K562 treated with DMSO at 1 percent for 12 hours (cell line): ENCODE results near the gene ZSWIM6. TPM values are rescaled to one million over a fixed set of nuclear protein-coding genes. Genes with fewer than 3 reads are reported as not detected.

Source experiments
- total RNA-seq: library from RNA; unstranded; fragments of 300-600 nt; gene quantifications from 2 replicates; pipeline ENCODE4 v1.2.3, GENCODE V29; 2022; ENCODE audit not compliant: insufficient read depth

Gene ZSWIM6
- total RNA-seq = 0.72 and 5.3 TPM in 2 replicates

DNA sequence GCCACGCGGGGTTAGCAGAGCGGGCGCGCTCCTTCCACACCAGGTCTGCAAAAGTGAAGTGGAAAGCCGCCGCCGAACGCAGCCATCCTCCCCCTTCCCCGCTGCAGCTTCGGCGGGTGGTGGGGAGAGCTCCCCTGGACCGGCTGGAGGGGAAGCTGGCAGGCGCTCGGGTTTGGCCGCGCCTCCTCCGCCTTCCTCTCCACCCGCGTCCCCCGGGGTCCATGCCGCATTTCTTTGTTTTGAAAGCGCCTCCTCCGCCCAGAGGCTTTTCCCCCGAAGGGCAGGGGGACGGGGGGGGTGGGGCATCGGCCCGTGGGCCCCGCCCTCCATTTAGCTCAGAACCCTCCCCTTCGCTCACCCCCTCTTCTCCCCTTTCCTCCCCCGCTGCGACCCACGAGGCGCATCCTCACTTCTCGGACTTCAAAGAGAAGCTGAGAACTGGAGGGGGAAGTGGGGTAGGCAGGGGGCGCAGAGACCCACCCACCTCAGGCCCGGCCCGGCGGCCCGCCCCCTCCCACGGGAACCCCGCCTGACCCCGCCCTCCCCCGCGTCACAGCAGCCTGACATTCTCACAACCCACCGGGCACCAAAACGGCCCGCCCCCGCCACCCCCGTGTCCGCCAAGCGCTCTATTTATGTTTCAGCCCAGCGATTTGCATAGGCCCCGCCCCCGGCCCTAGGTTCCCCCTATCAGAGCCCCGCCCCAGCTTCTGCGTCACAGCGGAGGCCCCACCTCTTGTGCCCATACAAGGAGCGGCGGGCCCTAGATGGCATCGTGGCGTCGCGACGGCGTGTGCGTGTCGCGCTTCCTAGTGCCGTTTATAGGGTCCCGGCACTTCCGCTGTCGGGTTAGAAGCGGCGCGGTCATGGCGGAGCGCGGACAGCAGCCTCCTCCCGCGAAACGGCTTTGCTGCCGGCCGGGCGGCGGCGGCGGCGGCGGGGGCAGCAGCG lies at the start of gene ZSWIM6:
ZSWIM6 (plus strand) TSS at position 852 of the 951 bp plus-strand sequence; CDS start at position 867, 15 bp downstream.

Other genes with a start within 250 kb of the ZSWIM6 start
- gene SMIM15, start 169.8 kb upstream of the ZSWIM6 start, total RNA-seq = 13.1 and 30.9 TPM in 2 replicates